GM12878 (cell line): ENCODE data around the gene CLEC16A. TPM values are rescaled to one million over a fixed set of nuclear protein-coding genes. Genes with fewer than 3 reads are reported as not detected.

Experiments
- ATAC-seq: fragments of 200-7000 bp; cut with Tn5 transposase; 3 replicates; pipeline ENCODE4 v1.9.1; 2020; ENCODE audit warnings: mild to moderate bottlenecking, moderate library complexity
- BruUV-seq: library from RNA; stranded (reverse); fragments of 400-500 nt; replicated peaks from 2 replicates; lab custom pipeline; 2021; lab: Mats Ljungman, UMichigan
- CTCF ChIA-PET: fragments of 300-600 bp; sonication (Branson Sonifier 250); formaldehyde crosslinking; extraction: SDS; loops from one replicate; lab custom pipeline; 2021; ENCODE audit warnings: inconsistent platforms; lab: Yijun Ruan, JAX
- POLR2A ChIA-PET: fragments of 350-600 bp; formaldehyde crosslinking; extraction: SDS; loops from one replicate; lab custom pipeline; 2021; ENCODE audit warnings: inconsistent platforms; lab: Charles Lee
- RAD21 ChIA-PET: fragments of 300-600 bp; sonication (Branson Sonifier 250); formaldehyde crosslinking; loops from one replicate; lab custom pipeline; 2023; ENCODE audit warnings: antibody characterized with exemption; ENCODE audit not compliant: unreplicated experiment; lab: Charles Lee
- SMC1A ChIA-PET: fragments of 300-600 bp; sonication (Branson Sonifier 250); formaldehyde crosslinking; loops from one replicate; lab custom pipeline; 2023; ENCODE audit not compliant: unreplicated experiment, uncharacterized antibody; lab: Charles Lee
- DNase-seq: peaks from one replicate; pipeline ENCODE4 v3.0.0-alpha.2; 2011; ENCODE audit warnings: low read depth, low spot score
- FAIRE-seq: peaks from 3 replicates; lab custom pipeline; 2011; peaks lifted over from hg19 to GRCh38; lab: Jason Lieb, UNC
- H2AFZ ChIP-seq: 2 replicates; pipeline ENCODE4 v1.6.0; 2011; ENCODE audit warnings: low read depth, low read length, control low read depth; ENCODE audit not compliant: control insufficient read depth
- H3K27ac ChIP-seq: 2 replicates; pipeline ENCODE4 v1.5.1; 2011; ENCODE audit warnings: control low read depth; ENCODE audit not compliant: control insufficient read depth, insufficient read depth
- H3K27me3 ChIP-seq, 2 experiments: replicated peaks in 1 of 2; 2 replicates each; pipeline versions ENCODE4 v1.6.0 to v1.6.1; 2011; ENCODE audit warnings: low read length in 1 of 2; ENCODE audit not compliant: control insufficient read depth in 2 of 2, insufficient read depth in 2 of 2
- H3K36me3 ChIP-seq, 2 experiments: 2 replicates each; pipeline ENCODE4 v1.5.1; 2011; ENCODE audit warnings: low read length in 1 of 2; ENCODE audit not compliant: control insufficient read depth in 2 of 2, insufficient read depth in 2 of 2
- H3K4me1 ChIP-seq: 2 replicates; pipeline ENCODE4 v1.6.1; 2011; ENCODE audit warnings: mild to moderate bottlenecking, low read length, moderate library complexity, mixed read lengths; ENCODE audit not compliant: control insufficient read depth, insufficient read depth
- H3K4me2 ChIP-seq: 2 replicates; pipeline ENCODE4 v1.6.0; 2011; ENCODE audit warnings: control low read depth; ENCODE audit not compliant: control insufficient read depth, insufficient read depth
- H3K4me3 ChIP-seq: fragments of 200-600 bp; sonication (generic); 2 replicates; pipeline ENCODE4 v1.5.1; 2016
- H3K79me2 ChIP-seq: 2 replicates; pipeline ENCODE4 v1.6.0; 2011; ENCODE audit warnings: low read length; ENCODE audit not compliant: control insufficient read depth, insufficient read depth
- H3K9ac ChIP-seq: 2 replicates; pipeline ENCODE4 v1.8.0; 2011; ENCODE audit warnings: low read length, control low read depth, mixed read lengths; ENCODE audit not compliant: control insufficient read depth, insufficient read depth
- H3K9me3 ChIP-seq: replicated peaks from 3 replicates; pipeline ENCODE4 v1.5.1; 2011; ENCODE audit warnings: mild to moderate bottlenecking, low read length; ENCODE audit not compliant: control insufficient read depth, insufficient read depth
- H4K20me1 ChIP-seq: 2 replicates; pipeline ENCODE4 v1.6.0; 2011; ENCODE audit not compliant: control insufficient read depth, insufficient read depth
- MXI1 ChIP-seq: fragments of 150-350 bp; IDR thresholded peaks from 2 replicates; pipeline ENCODE4 v1.6.1; 2011; ENCODE audit warnings: low read depth, mild to moderate bottlenecking, inconsistent platforms, low read length, improper control_type of control experiment
- RUNX3 ChIP-seq: IDR thresholded peaks from 2 replicates; pipeline ENCODE4 v1.6.1; 2012; ENCODE audit warnings: low read length, inconsistent platforms
- SMARCA5 ChIP-seq: fragments of 450-650 bp; IDR thresholded peaks from 2 replicates; pipeline ENCODE4 v1.6.1; 2017; ENCODE audit warnings: mild to moderate bottlenecking
- WGBS: methylation state at CpG from one replicate; pipeline ENCODE4 v1.1.6; 2016; ENCODE audit warnings: low lambda C conversion rate; ENCODE audit not compliant: insufficient replicate concordance, insufficient coverage; ENCODE audit errors: missing lambda C conversion rate; 5-methylcytosine and 5-hydroxymethylcytosine counted together
- in situ Hi-C: fragments of 300-500 bp; cut with MboI; formaldehyde crosslinking; loops from 9 replicates; pipeline ENCODE4 v1.14.3; 2018; ENCODE audit warnings: mixed read lengths
- intact Hi-C: fragments of 100-400 bp; cut with micrococcal nuclease; formaldehyde crosslinking; loops from one replicate; pipeline ENCODE4 v1.14.2; 2022; ENCODE audit not compliant: unreplicated experiment
- polyA plus RNA-seq, 11 experiments: library from polyadenylated mRNA; depleted of rRNA in 4 of 11; unstranded in 6 of 11; stranded (reverse) in 5 of 11; fragments of >200 nt; fragmentation: Nextera tagmentation in 4 of 11; fragmentation: Illumina TruSeq in 1 of 11; extraction: Ambion mirVana in 4 of 11; extraction: Trizol in 1 of 11; gene quantifications; 1 replicate in 1 of 11; 2 replicates in 10 of 11; pipeline versions ENCODE4 v1.2.1 to v1.2.3, GENCODE V29; 2011 to 2016; ENCODE audit warnings: inconsistent platforms in 2 of 11, missing spikeins in 2 of 11, low read depth in 1 of 11
- total RNA-seq, 4 experiments: library from RNA; depleted of rRNA in 3 of 4; stranded (reverse); fragments of >200 nt in 3 of 4; fragmentation: Illumina TruSeq in 1 of 4; extraction: Trizol in 1 of 4; gene quantifications; 2 replicates each; pipeline versions ENCODE4 v1.2.1 to v1.2.3, GENCODE V29; 2013 to 2021
- TF ChIP-seq, protein P1 (sequence below): fragments of 150-350 bp; IDR thresholded peaks from 2 replicates; pipeline ENCODE4 v1.6.1; 2016; ENCODE audit warnings: low read depth, low read length

CLEC16A gene
- total and polyA plus RNA-seq, 10 of the 15 experiments (the other 5 are each of a cell fraction or from before 2014, with no cell fraction given), result 1.5 to 28.8 (median 19.2) TPM

GRCh38 chr16:11067697-11068141 lies 123.4 kb downstream of the CLEC16A start:
- POLR2A ChIA-PET, result interaction anchor here (2.0 kb wide), 1 partner anchor 9 kb away, joined by 8 read pairs; no protein-coding TSS in a partner anchor
- no peaks in the 10 kb centered on the region for H3K79me2 ChIP-seq
- H3K4me3 ChIP-seq, result no peak overlapping the region
- WGBS, result 95% methylated on average over 7 of the region's 7 CpGs
- CTCF ChIA-PET, result no interaction called here
- intact Hi-C loops (no loop called here), in situ Hi-C loops (no loop called here)
- ATAC-seq (no peak), DNase-seq (no peak), FAIRE-seq (no peak)
- H3K9me3 ChIP-seq, result no peaks in the 10 kb centered on the region
- RAD21 ChIA-PET, result interaction anchor here (0.7 to 1.3 kb wide), 3 partner anchors 8 to 675 kb away, joined by 3 to 4 read pairs (median 4); no protein-coding TSS in a partner anchor
- no peak overlapping the region for H3K4me2 ChIP-seq
- SMC1A ChIA-PET, result interaction anchor here (0.6 to 1.6 kb wide), 6 partner anchors 8 to 115 kb away, joined by 3 to 7 read pairs (median 3); no protein-coding TSS in a partner anchor
- TF ChIP-seq SMARCA5 (no peak), MXI1 (no peak), RUNX3 (no peak)
- TF ChIP-seq, protein P1, sequence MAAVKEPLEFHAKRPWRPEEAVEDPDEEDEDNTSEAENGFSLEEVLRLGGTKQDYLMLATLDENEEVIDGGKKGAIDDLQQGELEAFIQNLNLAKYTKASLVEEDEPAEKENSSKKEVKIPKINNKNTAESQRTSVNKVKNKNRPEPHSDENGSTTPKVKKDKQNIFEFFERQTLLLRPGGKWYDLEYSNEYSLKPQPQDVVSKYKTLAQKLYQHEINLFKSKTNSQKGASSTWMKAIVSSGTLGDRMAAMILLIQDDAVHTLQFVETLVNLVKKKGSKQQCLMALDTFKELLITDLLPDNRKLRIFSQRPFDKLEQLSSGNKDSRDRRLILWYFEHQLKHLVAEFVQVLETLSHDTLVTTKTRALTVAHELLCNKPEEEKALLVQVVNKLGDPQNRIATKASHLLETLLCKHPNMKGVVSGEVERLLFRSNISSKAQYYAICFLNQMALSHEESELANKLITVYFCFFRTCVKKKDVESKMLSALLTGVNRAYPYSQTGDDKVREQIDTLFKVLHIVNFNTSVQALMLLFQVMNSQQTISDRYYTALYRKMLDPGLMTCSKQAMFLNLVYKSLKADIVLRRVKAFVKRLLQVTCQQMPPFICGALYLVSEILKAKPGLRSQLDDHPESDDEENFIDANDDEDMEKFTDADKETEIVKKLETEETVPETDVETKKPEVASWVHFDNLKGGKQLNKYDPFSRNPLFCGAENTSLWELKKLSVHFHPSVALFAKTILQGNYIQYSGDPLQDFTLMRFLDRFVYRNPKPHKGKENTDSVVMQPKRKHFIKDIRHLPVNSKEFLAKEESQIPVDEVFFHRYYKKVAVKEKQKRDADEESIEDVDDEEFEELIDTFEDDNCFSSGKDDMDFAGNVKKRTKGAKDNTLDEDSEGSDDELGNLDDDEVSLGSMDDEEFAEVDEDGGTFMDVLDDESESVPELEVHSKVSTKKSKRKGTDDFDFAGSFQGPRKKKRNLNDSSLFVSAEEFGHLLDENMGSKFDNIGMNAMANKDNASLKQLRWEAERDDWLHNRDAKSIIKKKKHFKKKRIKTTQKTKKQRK, result no peak
- H2AFZ ChIP-seq, result no peak overlapping the region
- peaks cover 0 to 9% of the 10 kb centered on the region in 2 experiments; a peak in 3 of 4 replicates for H3K36me3 ChIP-seq
- H3K27ac ChIP-seq, result no peak overlapping the region
- H4K20me1 ChIP-seq, result no peaks in the 10 kb centered on the region
- no peaks in the 10 kb centered on the region for H3K27me3 ChIP-seq
- no peaks in the 10 kb centered on the region for H3K4me1 ChIP-seq
- H3K9ac ChIP-seq, result no peak overlapping the region
- no TSS peak for BruUV-seq
